22Rv1 (cell line): Measurements from ENCODE around the gene LIPG.

Source experiments
- H3K27ac ChIP-seq: fragments of 450-650 bp; 2 replicates; pipeline ENCODE4 v1.5.1; 2017
- ZFX ChIP-seq: fragments of 450-650 bp; IDR thresholded peaks from 2 replicates; pipeline ENCODE4 v1.6.1; 2017; ENCODE audit warnings: antibody characterized with exemption, borderline replicate concordance
- TF ChIP-seq, protein P1 (sequence below): fragments of 450-650 bp; IDR thresholded peaks from 2 replicates; pipeline ENCODE4 v1.5.1; 2017; ENCODE audit warnings: mild to moderate bottlenecking

The LIPG gene

DNA sequence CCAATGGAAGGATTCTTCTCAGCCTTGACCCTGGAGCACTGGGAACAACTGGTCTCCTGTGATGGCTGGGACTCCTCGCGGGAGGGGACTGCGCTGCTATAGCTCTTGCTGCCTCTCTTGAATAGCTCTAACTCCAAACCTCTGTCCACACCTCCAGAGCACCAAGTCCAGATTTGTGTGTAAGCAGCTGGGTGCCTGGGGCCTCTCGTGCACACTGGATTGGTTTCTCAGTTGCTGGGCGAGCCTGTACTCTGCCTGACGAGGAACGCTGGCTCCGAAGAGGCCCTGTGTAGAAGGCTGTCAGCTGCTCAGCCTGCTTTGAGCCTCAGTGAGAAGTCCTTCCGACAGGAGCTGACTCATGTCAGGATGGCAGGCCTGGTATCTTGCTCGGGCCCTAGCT is 28.8 kb downstream of the LIPG start:
- H3K27ac ChIP-seq = no peak overlapping the region
- no peak for TF ChIP-seq ZFX
- TF ChIP-seq, protein P1, sequence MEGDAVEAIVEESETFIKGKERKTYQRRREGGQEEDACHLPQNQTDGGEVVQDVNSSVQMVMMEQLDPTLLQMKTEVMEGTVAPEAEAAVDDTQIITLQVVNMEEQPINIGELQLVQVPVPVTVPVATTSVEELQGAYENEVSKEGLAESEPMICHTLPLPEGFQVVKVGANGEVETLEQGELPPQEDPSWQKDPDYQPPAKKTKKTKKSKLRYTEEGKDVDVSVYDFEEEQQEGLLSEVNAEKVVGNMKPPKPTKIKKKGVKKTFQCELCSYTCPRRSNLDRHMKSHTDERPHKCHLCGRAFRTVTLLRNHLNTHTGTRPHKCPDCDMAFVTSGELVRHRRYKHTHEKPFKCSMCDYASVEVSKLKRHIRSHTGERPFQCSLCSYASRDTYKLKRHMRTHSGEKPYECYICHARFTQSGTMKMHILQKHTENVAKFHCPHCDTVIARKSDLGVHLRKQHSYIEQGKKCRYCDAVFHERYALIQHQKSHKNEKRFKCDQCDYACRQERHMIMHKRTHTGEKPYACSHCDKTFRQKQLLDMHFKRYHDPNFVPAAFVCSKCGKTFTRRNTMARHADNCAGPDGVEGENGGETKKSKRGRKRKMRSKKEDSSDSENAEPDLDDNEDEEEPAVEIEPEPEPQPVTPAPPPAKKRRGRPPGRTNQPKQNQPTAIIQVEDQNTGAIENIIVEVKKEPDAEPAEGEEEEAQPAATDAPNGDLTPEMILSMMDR = no peak

DNA sequence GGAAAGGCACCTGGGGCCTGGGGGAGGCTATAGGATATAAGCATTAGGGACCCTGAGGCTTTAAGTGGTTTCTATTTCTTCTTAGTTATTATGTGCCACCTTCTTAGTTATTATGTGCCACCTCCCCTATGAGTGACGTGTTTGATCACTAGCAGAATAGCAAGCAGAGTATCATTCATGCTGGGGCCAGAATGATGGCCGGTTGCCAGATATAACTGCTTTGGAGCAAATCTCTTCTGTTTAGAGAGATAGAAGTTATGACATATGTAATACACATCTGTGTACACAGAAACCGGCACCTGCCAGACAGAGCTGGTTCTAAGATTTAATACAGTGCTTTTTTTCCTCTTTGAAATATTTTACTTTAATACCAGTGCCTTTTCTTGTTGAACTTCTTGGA is 29.4 kb downstream of the LIPG start:
- TF ChIP-seq, protein P1 = no peak
- TF ChIP-seq ZFX = no peak
- peak overlapping the region; percentile 72 for H3K27ac ChIP-seq

DNA sequence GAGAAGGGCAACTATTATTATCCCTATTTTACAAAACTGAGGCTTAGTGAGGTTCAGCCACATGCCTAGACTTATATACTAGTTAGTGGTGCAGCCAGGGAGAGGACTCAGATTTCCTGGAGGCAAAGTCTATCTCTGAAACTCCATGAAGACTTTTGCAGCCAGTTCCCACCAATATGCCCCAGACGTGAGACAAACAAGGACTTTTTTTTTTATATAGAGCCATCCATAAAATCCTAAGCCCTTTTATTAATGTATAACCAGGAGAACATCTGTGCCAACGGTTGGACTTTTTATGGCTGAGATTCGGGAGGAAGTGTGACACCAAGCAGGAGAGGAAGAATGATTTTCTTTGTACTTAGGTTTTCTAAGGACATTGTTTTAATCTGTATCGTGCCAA is 29.9 kb downstream of the LIPG start:
- H3K27ac ChIP-seq = peak overlapping the region; percentile 72

DNA sequence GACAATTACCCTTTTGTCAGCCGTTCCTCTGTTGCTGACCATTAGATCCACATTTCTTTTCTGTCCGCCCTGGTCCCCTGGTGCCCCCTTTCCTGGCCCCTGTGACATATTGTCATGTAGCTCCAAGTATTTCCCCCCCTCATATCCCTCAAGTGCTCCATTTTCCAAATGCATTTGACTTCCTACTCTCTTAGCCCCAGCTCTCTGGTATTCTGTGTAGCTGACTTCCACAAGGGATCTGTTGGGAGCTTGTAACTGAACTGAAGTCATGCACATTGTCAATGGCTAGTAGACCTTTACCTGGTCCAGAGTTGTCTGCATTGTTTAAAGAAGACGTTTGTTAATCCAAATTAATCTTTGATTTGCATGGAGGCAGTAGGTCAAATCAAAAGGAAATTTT is 34.8 kb downstream of the LIPG start:
- H3K27ac ChIP-seq = no peak overlapping the region
- TF ChIP-seq, protein P1 = no peak
- TF ChIP-seq ZFX = no peak

More for the DNA sequence above, 29.9 kb downstream of the LIPG start:
- no peak for TF ChIP-seq ZFX
- TF ChIP-seq, protein P1 = no peak

DNA sequence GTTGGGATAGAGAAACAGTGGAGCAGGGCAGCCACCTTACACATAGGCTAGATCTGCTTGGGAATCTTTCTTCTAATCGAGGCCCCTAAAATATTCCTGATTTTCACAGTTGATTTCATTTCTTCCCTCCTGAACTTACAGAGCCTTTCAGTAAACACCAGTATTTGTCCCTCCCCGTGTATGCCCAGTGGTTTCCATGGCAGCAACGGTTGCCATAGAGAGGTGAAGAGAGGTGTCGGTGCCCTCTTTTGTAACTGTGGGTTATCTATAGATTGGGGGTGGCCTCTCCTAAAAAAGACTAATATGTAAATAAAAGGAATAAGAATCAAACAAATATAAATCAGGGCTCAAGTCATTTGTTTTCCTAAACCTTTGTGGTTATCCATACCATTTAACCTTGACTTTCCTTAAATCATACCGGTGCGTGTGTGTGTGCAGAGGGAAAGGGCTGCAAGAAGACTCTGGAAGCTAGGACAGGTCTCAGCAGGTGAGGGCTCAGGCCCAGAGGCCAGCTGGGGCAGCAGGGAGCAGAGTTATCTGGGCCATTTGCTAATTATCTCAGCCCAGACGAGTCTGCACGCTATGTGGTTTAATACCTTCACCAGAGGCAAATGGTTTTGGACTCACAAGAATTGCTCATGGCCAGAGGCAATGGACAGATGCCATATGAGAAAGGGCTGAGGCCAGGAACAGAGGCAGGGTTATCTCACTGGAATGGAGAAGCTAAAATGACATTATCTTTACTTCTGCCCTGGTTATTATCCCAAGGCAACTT is 35.5 kb downstream of the LIPG start:
- H3K27ac ChIP-seq = no peak overlapping the region
- TF ChIP-seq ZFX = no peak
- TF ChIP-seq, protein P1 = no peak

DNA sequence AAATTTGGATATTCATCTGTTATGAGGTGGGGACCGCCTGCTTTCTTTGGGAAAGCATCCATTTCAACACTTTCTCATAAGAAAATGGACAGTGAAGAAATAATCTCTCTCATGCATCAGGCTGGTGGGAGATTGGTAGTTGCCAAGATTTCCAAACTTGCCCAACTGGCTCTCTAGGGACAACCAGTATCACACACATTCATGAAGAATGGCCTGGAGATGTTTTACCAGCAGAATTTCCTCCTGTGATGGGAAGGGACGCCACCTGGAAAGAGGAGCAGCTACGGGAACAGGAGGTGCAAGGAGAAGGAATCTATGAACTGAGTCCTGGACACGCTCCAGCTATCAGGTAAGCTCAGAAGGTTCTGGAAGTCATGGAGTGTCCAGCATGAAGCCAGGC is 39.4 kb downstream of the LIPG start:
- H3K27ac ChIP-seq = no peak overlapping the region
- no peak for TF ChIP-seq ZFX
- TF ChIP-seq, protein P1 = no peak
